ENCODE measurements around the gene FOXC2. TPM values are rescaled to one million over a fixed set of nuclear protein-coding genes. Genes with fewer than 3 reads are reported as not detected.

FOXC2 gene
- total and polyA plus RNA-seq, 2 of the 13 experiments (the other 11 are each of a cell fraction or from before 2014, with no cell fraction given): not detected

GRCh38 chr16:86555704-86556075, 10.9 kb upstream of the FOXC2 start:
- WGBS (ENCODE audit: low lambda C conversion rate): 30% methylated on average over 16 of the region's 17 CpGs
- ATAC-seq (no peak), DNase-seq (ENCODE audit: low spot score) (no peak), FAIRE-seq (no peak)
- in situ Hi-C loops (cut with HindIII; ENCODE audit: extremely low pct_ligation_motif_present, low pct_unique_long_range_greater_than_20kb) (no loop called here), intact Hi-C loops (cut with micrococcal nuclease; ENCODE audit: unreplicated experiment) (no loop called here)
- peaks cover 1 to 12% of the 10 kb centered on the region in 2 experiments; a peak in 3 of 5 replicates for H3K36me3 ChIP-seq (replicated peaks in 1 of 2; ENCODE audit: control insufficient read depth in 1 of 2, insufficient read depth in 2 of 2, low read length in 2 of 2)
- H3K4me3 ChIP-seq (replicated peaks in 1 of 3; ENCODE audit: insufficient read depth in 1 of 3, low read depth in 2 of 3, low read length in 3 of 3): peak overlapping the region; percentile 80 to 94 (median 94)
- H3K4me2 ChIP-seq (ENCODE audit: low read depth, low read length): peak overlapping the region; percentile 89
- BruUV-seq (replicated peaks): no TSS peak
- H4K20me1 ChIP-seq (ENCODE audit: insufficient read depth, low read length): no peaks in the 10 kb centered on the region
- H2AFZ ChIP-seq (ENCODE audit: low read length): peak overlapping the region; percentile 21
- no peaks in the 10 kb centered on the region for H3K9me3 ChIP-seq (ENCODE audit: low read length)
- H3K27ac ChIP-seq (ENCODE audit: extremely low read length, insufficient read depth, low read length): no peak overlapping the region
- ChIA-PET POLR2A (no interaction called here), CTCF (ENCODE audit: low intra/inter-chr PET ratio, low total read pairs) (interaction anchor here (1.8 kb wide), 1 partner anchor 8 kb away, joined by 7 read pairs; no protein-coding TSS in a partner anchor)
- peaks cover 15% of the 10 kb centered on the region for H3K4me1 ChIP-seq (ENCODE audit: insufficient read depth, low read length)
- no peak for TF ChIP-seq HNRNPLL (IDR thresholded peaks at IDR 0.05; ENCODE audit: low read depth, low read length, poor library complexity, severe bottlenecking)
- peak; percentile 18; the same call in 1 of the 2 replicates for TF ChIP-seq ZNF674 (CRISPR knock-in tag; IDR thresholded peaks at IDR 0.05; ENCODE audit: low read depth)
- TF ChIP-seq ATM (IDR thresholded peaks at IDR 0.05; ENCODE audit: borderline replicate concordance): no peak
- no peak for TF ChIP-seq ZNF276 (CRISPR knock-in tag; IDR thresholded peaks at IDR 0.05; ENCODE audit: low read depth)
- TF ChIP-seq TRIM24 (CRISPR knock-in tag; IDR thresholded peaks at IDR 0.05): no peak
- TF ChIP-seq ZNF850 (CRISPR knock-in tag; conservative IDR thresholded peaks at IDR 0.05): peak; percentile 17; the same call in 1 of the 2 replicates
- 0 out of 2 replicates have a peak, but pooled peaks have one; percentile 0 for TF ChIP-seq ZFP36L1 (CRISPR knock-in tag; IDR thresholded peaks at IDR 0.05)
- no peak for TF ChIP-seq SP1 (IDR thresholded peaks at IDR 0.05)
- no peak for TF ChIP-seq SP1 (CRISPR knock-in tag; IDR thresholded peaks at IDR 0.05)
- TF ChIP-seq ZNF362 (CRISPR knock-in tag; IDR thresholded peaks at IDR 0.05; ENCODE audit: borderline replicate concordance): no peak
- TF ChIP-seq DBP (CRISPR knock-in tag; IDR thresholded peaks at IDR 0.05; ENCODE audit: not compliant biosample characterization): no peak
- TF ChIP-seq ZNF546 (CRISPR knock-in tag; conservative IDR thresholded peaks at IDR 0.05): no peak; the same call in 1 of the 2 replicates
- TF ChIP-seq ZBTB26 (CRISPR knock-in tag; IDR thresholded peaks at IDR 0.05; ENCODE audit: borderline replicate concordance): no peak
- 0 out of 2 replicates have a peak, but pooled peaks have one; percentile 6 for TF ChIP-seq EED (CRISPR knock-in tag; IDR thresholded peaks at IDR 0.05)
- TF ChIP-seq TRAFD1 (CRISPR knock-in tag; IDR thresholded peaks at IDR 0.05; ENCODE audit: borderline replicate concordance): peak; percentile 5; the same call in 1 of the 2 replicates
- TF ChIP-seq EZH2 (conservative IDR thresholded peaks at IDR 0.05; ENCODE audit: low read depth, low read length): no peak
- peak overlapping the region; percentile 91 for H3K9ac ChIP-seq (ENCODE audit: insufficient read depth, low read depth, low read length)
- peaks cover 0 to 6% of the 10 kb centered on the region in 2 experiments; a peak in 2 of 5 replicates for H3K27me3 ChIP-seq (ENCODE audit: control insufficient read depth in 1 of 2, insufficient read depth in 2 of 2, low read length in 2 of 2)
- H3K79me2 ChIP-seq (ENCODE audit: insufficient read depth, low read length): peaks cover 9% of the 10 kb centered on the region
